MM.1S (cell line): ENCODE results near the gene RAB9A.

Source experiments
- CTCF ChIP-seq: fragments of 300-600 bp; sonication (generic); IDR thresholded peaks from 2 replicates; pipeline ENCODE4 v1.5.1; 2016; ENCODE audit warnings: antibody characterized with exemption, low read length, mixed read lengths
- EZH2 ChIP-seq: fragments of 300-600 bp; sonication (generic); optimal IDR thresholded peaks from 2 replicates; pipeline ENCODE3; 2017; ENCODE audit warnings: low read depth, mild to moderate bottlenecking, antibody characterized with exemption, low read length, mixed read lengths

- TF ChIP-seq EZH2 (no peak), CTCF (no peak)
Observed at GRCh38 chrX:13732246-13733067, 43.5 kb downstream of the RAB9A start.
